Endothelial cell of umbilical vein (primary cell): ENCODE results near the gene ARHGEF7. TPM values are rescaled to one million over a fixed set of nuclear protein-coding genes. Genes with fewer than 3 reads are reported as not detected.

Source experiments
- BruUV-seq: library from RNA; stranded (reverse); fragments of 400-500 nt; replicated peaks from 2 replicates; lab custom pipeline; 2021; lab: Mats Ljungman, UMichigan
- CTCF ChIA-PET: fragments of 300-600, 350-600 bp; sonication (Branson Sonifier 250); formaldehyde crosslinking; loops from one replicate; lab custom pipeline; 2021; ENCODE audit warnings: antibody characterized with exemption, inconsistent platforms; lab: Charles Lee
- POLR2A ChIA-PET: fragments of 300-600, 350-600 bp; sonication (Branson Sonifier 250); formaldehyde crosslinking; loops from one replicate; lab custom pipeline; 2021; ENCODE audit warnings: antibody characterized with exemption, inconsistent platforms; lab: Charles Lee
- DNase-seq: peaks from one replicate; pipeline ENCODE4 v3.0.0-alpha.2; 2011; ENCODE audit warnings: low read depth, low spot score
- FAIRE-seq: peaks from 2 replicates; lab custom pipeline; 2011; peaks lifted over from hg19 to GRCh38; lab: Jason Lieb, UNC
- H2AFZ ChIP-seq: 2 replicates; pipeline ENCODE4 v1.6.0; 2012; ENCODE audit warnings: low read depth, low read length, control low read depth, inconsistent platforms
- H3K27ac ChIP-seq: 2 replicates; pipeline ENCODE4 v1.5.1; 2011; ENCODE audit warnings: low read depth, mild to moderate bottlenecking, control low read depth, low read length, moderate library complexity; ENCODE audit not compliant: insufficient read depth
- H3K27me3 ChIP-seq, 2 experiments: 2 replicates each; pipeline versions ENCODE4 v1.6.0 to v1.6.1; 2011; ENCODE audit warnings: low read length in 2 of 2, mixed read lengths in 1 of 2; ENCODE audit not compliant: control insufficient read depth in 2 of 2, insufficient read depth in 2 of 2
- H3K36me3 ChIP-seq, 2 experiments: 2 replicates in 1 of 2; 3 replicates in 1 of 2; pipeline ENCODE4 v1.5.1; 2011; ENCODE audit warnings: low read length in 2 of 2, mild to moderate bottlenecking in 1 of 2, moderate library complexity in 1 of 2; ENCODE audit not compliant: control insufficient read depth in 2 of 2, insufficient read depth in 2 of 2; ENCODE audit errors: extremely low read depth in 1 of 2
- H3K4me1 ChIP-seq: 3 replicates; pipeline ENCODE4 v1.5.1; 2011; ENCODE audit warnings: mild to moderate bottlenecking, low read length; ENCODE audit not compliant: control insufficient read depth, insufficient read depth; ENCODE audit errors: extremely low read depth
- H3K4me2 ChIP-seq: 2 replicates; pipeline ENCODE4 v1.6.1; 2011; ENCODE audit warnings: low read length, control low read depth, mixed read lengths; ENCODE audit not compliant: insufficient read depth
- H3K4me3 ChIP-seq, 3 experiments: fragments of 200-600 bp in 1 of 3; sonication (generic), shearing (Covaris generic) in 1 of 3; replicated peaks in 1 of 3; 2 replicates each; pipeline ENCODE4 v1.5.1; 2011 to 2016; ENCODE audit warnings: control low read depth in 3 of 3, low read length in 3 of 3, mild to moderate bottlenecking in 2 of 3, inconsistent platforms in 1 of 3, low read depth in 1 of 3, moderate library complexity in 1 of 3; ENCODE audit not compliant: insufficient read depth in 1 of 3
- H3K79me2 ChIP-seq: 2 replicates; pipeline ENCODE4 v1.6.0; 2012; ENCODE audit warnings: low read length, inconsistent platforms; ENCODE audit not compliant: control insufficient read depth, insufficient read depth
- H3K9ac ChIP-seq: replicated peaks from 2 replicates; pipeline ENCODE3; 2011; ENCODE audit warnings: low read length, control low read depth; ENCODE audit not compliant: insufficient read depth; ENCODE audit errors: extremely low read depth
- H3K9me1 ChIP-seq: replicated peaks from 3 replicates; pipeline ENCODE4 v1.6.0; 2011; ENCODE audit warnings: mild to moderate bottlenecking, low read length; ENCODE audit not compliant: control insufficient read depth, insufficient read depth; ENCODE audit errors: extremely low read depth
- H3K9me3 ChIP-seq: replicated peaks from 2 replicates; pipeline ENCODE4 v1.5.1; 2012; ENCODE audit warnings: low read length, inconsistent platforms; ENCODE audit not compliant: control insufficient read depth, insufficient read depth
- H4K20me1 ChIP-seq: replicated peaks from 2 replicates; pipeline ENCODE3; 2011; ENCODE audit warnings: mild to moderate bottlenecking, low read length; ENCODE audit not compliant: control insufficient read depth, insufficient read depth; ENCODE audit errors: extremely low read depth
- CTCF ChIP-seq, 2 donors: IDR thresholded peaks; 1 replicate in 1 of 2; 2 replicates in 1 of 2; pipeline ENCODE4 v1.5.1; 2011; ENCODE audit warnings: low read length in 2 of 2, mild to moderate bottlenecking in 2 of 2, moderate library complexity in 2 of 2, control low read depth in 1 of 2, inconsistent platforms in 1 of 2, low read depth in 1 of 2; ENCODE audit not compliant: insufficient read depth in 1 of 2; ENCODE audit errors: extremely low read depth in 1 of 2
- EZH2 ChIP-seq: IDR thresholded peaks from 2 replicates; pipeline ENCODE4 v1.6.1; 2012; ENCODE audit warnings: borderline replicate concordance, low read depth, mild to moderate bottlenecking, moderate library complexity, low read length, inconsistent platforms; ENCODE audit not compliant: severe bottlenecking
- GATA2 ChIP-seq: IDR thresholded peaks from 2 replicates; pipeline ENCODE4 v1.7.0; 2011; ENCODE audit warnings: low read depth, mild to moderate bottlenecking, moderate library complexity, mixed read lengths, low read length; ENCODE audit not compliant: insufficient read length, insufficient read depth
- JUN ChIP-seq: IDR thresholded peaks from 2 replicates; pipeline ENCODE4 v1.6.1; 2011; ENCODE audit warnings: borderline replicate concordance, low read depth; ENCODE audit not compliant: insufficient read length, insufficient read depth
- MYC ChIP-seq: IDR thresholded peaks from one replicate; pipeline ENCODE4 v1.6.1; 2011; ENCODE audit warnings: mild to moderate bottlenecking, low read depth, low read length
- POLR2A ChIP-seq: IDR thresholded peaks from 2 replicates; pipeline ENCODE4 v1.6.1; 2012; ENCODE audit warnings: low read depth, mild to moderate bottlenecking, control low read depth, low read length
- POLR2AphosphoS5 ChIP-seq: IDR thresholded peaks from 2 replicates; pipeline ENCODE4 v1.6.1; 2012; ENCODE audit warnings: low read depth, mild to moderate bottlenecking, control low read depth, low read length, moderate library complexity; ENCODE audit not compliant: insufficient read depth
- dilution Hi-C: fragments of 300-500 bp; cut with MboI; formaldehyde crosslinking; loops from one replicate; pipeline ENCODE4 v1.15.0; 2019; ENCODE audit warnings: low sequenced_read_pairs; ENCODE audit not compliant: extremely low pct_ligation_motif_present
- intact Hi-C: fragments of 100-400 bp; cut with micrococcal nuclease; formaldehyde crosslinking; loops from one replicate; pipeline ENCODE4 v1.10.0; 2022
- polyA plus RNA-seq, 4 experiments: library from polyadenylated mRNA; depleted of rRNA in 3 of 4; stranded (reverse) in 3 of 4; unstranded in 1 of 4; fragments of >200 nt; gene quantifications; 2 replicates each; pipeline versions ENCODE4 v1.2.1 to v1.2.3, GENCODE V29; 2011 to 2012; ENCODE audit warnings: missing spikeins in 1 of 4
- total RNA-seq: library from RNA; stranded (reverse); gene quantifications from 2 replicates; pipeline ENCODE4 v1.2.3, GENCODE V29; 2021

The ARHGEF7 gene
- total and polyA plus RNA-seq, 2 donors (not counting 3 experiments of a cell fraction or from before 2014, with no cell fraction given): 94.9 to 155 TPM

GRCh38 chr13:111345682-111346081, 230.6 kb downstream of the ARHGEF7 start:
- intact Hi-C loops (no loop called here), dilution Hi-C loops (no loop called here)
- CTCF ChIA-PET: no interaction called here
- no peak overlapping the region for H3K27ac ChIP-seq
- H4K20me1 ChIP-seq: no peaks in the 10 kb centered on the region
- H2AFZ ChIP-seq: no peak overlapping the region
- POLR2A ChIA-PET: no interaction called here
- no peak overlapping the region for H3K4me3 ChIP-seq
- no TSS peak for BruUV-seq
- H3K4me1 ChIP-seq: no peaks in the 10 kb centered on the region
- H3K79me2 ChIP-seq: no peaks in the 10 kb centered on the region
- H3K27me3 ChIP-seq: no peaks in the 10 kb centered on the region
- H3K9me1 ChIP-seq: no peaks in the 10 kb centered on the region
- no peaks in the 10 kb centered on the region for H3K9me3 ChIP-seq
- DNase-seq (no peak), FAIRE-seq (no peak)
- H3K9ac ChIP-seq: no peak overlapping the region
- no peak overlapping the region for H3K4me2 ChIP-seq
- TF ChIP-seq MYC (no peak), POLR2A (no peak), GATA2 (no peak), CTCF (IDR thresholded peaks at IDR 0.05; ENCODE audit: extremely low read depth in 1 of 2, insufficient read depth in 1 of 2, low read depth in 1 of 2, low read length in 2 of 2) (no peak), POLR2AphosphoS5 (no peak), EZH2 (no peak), JUN (no peak)
- H3K36me3 ChIP-seq: no peaks in the 10 kb centered on the region
